ENCODE data around the gene SCRT2. TPM values are rescaled to one million over a fixed set of nuclear protein-coding genes. Genes with fewer than 3 reads are reported as not detected.

SCRT2 gene
- total and polyA plus RNA-seq, 2 donors (not counting 3 experiments of a cell fraction or from before 2014, with no cell fraction given), result not detected

- H3K4me3 ChIP-seq (replicated peaks in 1 of 3; ENCODE audit: insufficient read depth in 1 of 3, low read depth in 1 of 3, low read length in 3 of 3), result no peak overlapping the region
- TF ChIP-seq MYC (IDR thresholded peaks at IDR 0.05; ENCODE audit: low read depth, low read length), result no peak
- TF ChIP-seq FOS (IDR thresholded peaks at IDR 0.05; ENCODE audit: borderline replicate concordance, insufficient read depth, low read length), result no peak
- dilution Hi-C loops (cut with MboI; ENCODE audit: extremely low pct_ligation_motif_present, low sequenced_read_pairs), result no loop called here
- DNase-seq (ENCODE audit: low read depth, low spot score) (no peak), FAIRE-seq (no peak)
- H4K20me1 ChIP-seq (replicated peaks; ENCODE audit: control insufficient read depth, extremely low read depth, insufficient read depth, low read length), result no peaks in the 10 kb centered on the region
- no peak overlapping the region for H3K9ac ChIP-seq (replicated peaks; ENCODE audit: extremely low read depth, insufficient read depth, low read length)
- H3K9me3 ChIP-seq (replicated peaks; ENCODE audit: control insufficient read depth, insufficient read depth, low read length), result no peaks in the 10 kb centered on the region
- H2AFZ ChIP-seq (ENCODE audit: low read depth, low read length), result no peak overlapping the region
- H3K27me3 ChIP-seq (ENCODE audit: control insufficient read depth in 2 of 2, insufficient read depth in 2 of 2, low read length in 2 of 2), result peaks cover 2 to 11% of the 10 kb centered on the region in 2 experiments
- no peak overlapping the region for H3K27ac ChIP-seq (ENCODE audit: insufficient read depth, low read depth, low read length)
- no peaks in the 10 kb centered on the region for H3K4me1 ChIP-seq (ENCODE audit: control insufficient read depth, extremely low read depth, insufficient read depth, low read length)
- CTCF ChIA-PET, result interaction anchor here (1.6 kb wide), 2 partner anchors 21 to 39 kb away, joined by 3 to 9 read pairs; no protein-coding TSS in a partner anchor
- H3K79me2 ChIP-seq (ENCODE audit: control insufficient read depth, insufficient read depth, low read length), result no peaks in the 10 kb centered on the region
- POLR2A ChIA-PET, result no interaction called here
- no TSS peak for BruUV-seq (replicated peaks)
- H3K36me3 ChIP-seq (ENCODE audit: control insufficient read depth in 2 of 2, extremely low read depth in 1 of 2, insufficient read depth in 2 of 2, low read length in 2 of 2), result no peaks in the 10 kb centered on the region
- no peak overlapping the region for H3K4me2 ChIP-seq (ENCODE audit: insufficient read depth, low read length)
- intact Hi-C loops (cut with micrococcal nuclease), result no loop called here
- no peaks in the 10 kb centered on the region for H3K9me1 ChIP-seq (replicated peaks; ENCODE audit: control insufficient read depth, extremely low read depth, insufficient read depth, low read length)
These were observed 12.0 kb upstream of the SCRT2 start for GRCh38 chr20:687468-688203.

- H3K4me3 ChIP-seq (replicated peaks in 1 of 3; ENCODE audit: insufficient read depth in 1 of 3, low read depth in 1 of 3, low read length in 3 of 3), result no peak overlapping the region
- BruUV-seq (replicated peaks), result no TSS peak
- peaks cover 2 to 10% of the 10 kb centered on the region in 2 experiments for H3K27me3 ChIP-seq (ENCODE audit: control insufficient read depth in 2 of 2, insufficient read depth in 2 of 2, low read length in 2 of 2)
- no peak overlapping the region for H3K9ac ChIP-seq (replicated peaks; ENCODE audit: extremely low read depth, insufficient read depth, low read length)
- intact Hi-C loops (cut with micrococcal nuclease) (no loop called here), dilution Hi-C loops (cut with MboI; ENCODE audit: extremely low pct_ligation_motif_present, low sequenced_read_pairs) (no loop called here)
- H3K79me2 ChIP-seq (ENCODE audit: control insufficient read depth, insufficient read depth, low read length), result no peaks in the 10 kb centered on the region
- H3K9me1 ChIP-seq (replicated peaks; ENCODE audit: control insufficient read depth, extremely low read depth, insufficient read depth, low read length), result no peaks in the 10 kb centered on the region
- TF ChIP-seq FOS (IDR thresholded peaks at IDR 0.05; ENCODE audit: borderline replicate concordance, insufficient read depth, low read length), result no peak
- TF ChIP-seq POLR2A (IDR thresholded peaks at IDR 0.05; ENCODE audit: low read depth, low read length), result no peak
- TF ChIP-seq, protein P1, sequence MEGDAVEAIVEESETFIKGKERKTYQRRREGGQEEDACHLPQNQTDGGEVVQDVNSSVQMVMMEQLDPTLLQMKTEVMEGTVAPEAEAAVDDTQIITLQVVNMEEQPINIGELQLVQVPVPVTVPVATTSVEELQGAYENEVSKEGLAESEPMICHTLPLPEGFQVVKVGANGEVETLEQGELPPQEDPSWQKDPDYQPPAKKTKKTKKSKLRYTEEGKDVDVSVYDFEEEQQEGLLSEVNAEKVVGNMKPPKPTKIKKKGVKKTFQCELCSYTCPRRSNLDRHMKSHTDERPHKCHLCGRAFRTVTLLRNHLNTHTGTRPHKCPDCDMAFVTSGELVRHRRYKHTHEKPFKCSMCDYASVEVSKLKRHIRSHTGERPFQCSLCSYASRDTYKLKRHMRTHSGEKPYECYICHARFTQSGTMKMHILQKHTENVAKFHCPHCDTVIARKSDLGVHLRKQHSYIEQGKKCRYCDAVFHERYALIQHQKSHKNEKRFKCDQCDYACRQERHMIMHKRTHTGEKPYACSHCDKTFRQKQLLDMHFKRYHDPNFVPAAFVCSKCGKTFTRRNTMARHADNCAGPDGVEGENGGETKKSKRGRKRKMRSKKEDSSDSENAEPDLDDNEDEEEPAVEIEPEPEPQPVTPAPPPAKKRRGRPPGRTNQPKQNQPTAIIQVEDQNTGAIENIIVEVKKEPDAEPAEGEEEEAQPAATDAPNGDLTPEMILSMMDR (IDR thresholded peaks at IDR 0.05; ENCODE audit: extremely low read depth in 1 of 2, insufficient read depth in 1 of 2, low read depth in 1 of 2, low read length in 2 of 2), result no peak
- TF ChIP-seq POLR2AphosphoS5 (IDR thresholded peaks at IDR 0.05; ENCODE audit: insufficient read depth, low read depth, low read length), result no peak
- TF ChIP-seq MYC (IDR thresholded peaks at IDR 0.05; ENCODE audit: low read depth, low read length), result no peak
- TF ChIP-seq GATA2 (IDR thresholded peaks at IDR 0.05; ENCODE audit: insufficient read depth, insufficient read length, low read depth, low read length), result no peak
- TF ChIP-seq, protein P2, sequence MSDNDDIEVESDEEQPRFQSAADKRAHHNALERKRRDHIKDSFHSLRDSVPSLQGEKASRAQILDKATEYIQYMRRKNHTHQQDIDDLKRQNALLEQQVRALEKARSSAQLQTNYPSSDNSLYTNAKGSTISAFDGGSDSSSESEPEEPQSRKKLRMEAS (IDR thresholded peaks at IDR 0.05; ENCODE audit: insufficient read depth, insufficient read length), result no peak
- no peak for TF ChIP-seq EZH2 (IDR thresholded peaks at IDR 0.05; ENCODE audit: borderline replicate concordance, low read depth, low read length, severe bottlenecking)
- no peak for TF ChIP-seq JUN (IDR thresholded peaks at IDR 0.05; ENCODE audit: borderline replicate concordance, insufficient read depth, insufficient read length, low read depth)
- no peaks in the 10 kb centered on the region for H4K20me1 ChIP-seq (replicated peaks; ENCODE audit: control insufficient read depth, extremely low read depth, insufficient read depth, low read length)
- H3K9me3 ChIP-seq (replicated peaks; ENCODE audit: control insufficient read depth, insufficient read depth, low read length), result no peaks in the 10 kb centered on the region
- H3K4me2 ChIP-seq (ENCODE audit: insufficient read depth, low read length), result no peak overlapping the region
- POLR2A ChIA-PET, result no interaction called here
- CTCF ChIA-PET, result interaction anchor here (1.4 kb wide), 1 partner anchor 44 kb away, joined by 3 read pairs; no protein-coding TSS in a partner anchor
- H3K36me3 ChIP-seq (ENCODE audit: control insufficient read depth in 2 of 2, extremely low read depth in 1 of 2, insufficient read depth in 2 of 2, low read length in 2 of 2), result no peaks in the 10 kb centered on the region
- H2AFZ ChIP-seq (ENCODE audit: low read depth, low read length), result no peak overlapping the region
- H3K27ac ChIP-seq (ENCODE audit: insufficient read depth, low read depth, low read length), result no peak overlapping the region
- no peak for FAIRE-seq
- no peak for DNase-seq (ENCODE audit: low read depth, low spot score)
- H3K4me1 ChIP-seq (ENCODE audit: control insufficient read depth, extremely low read depth, insufficient read depth, low read length), result no peaks in the 10 kb centered on the region
These were observed 9.2 kb upstream of the SCRT2 start for GRCh38 chr20:684676-685319.

All from endothelial cell of umbilical vein (primary cell).